Measurements from ENCODE around the gene PNMA6E.

DNA sequence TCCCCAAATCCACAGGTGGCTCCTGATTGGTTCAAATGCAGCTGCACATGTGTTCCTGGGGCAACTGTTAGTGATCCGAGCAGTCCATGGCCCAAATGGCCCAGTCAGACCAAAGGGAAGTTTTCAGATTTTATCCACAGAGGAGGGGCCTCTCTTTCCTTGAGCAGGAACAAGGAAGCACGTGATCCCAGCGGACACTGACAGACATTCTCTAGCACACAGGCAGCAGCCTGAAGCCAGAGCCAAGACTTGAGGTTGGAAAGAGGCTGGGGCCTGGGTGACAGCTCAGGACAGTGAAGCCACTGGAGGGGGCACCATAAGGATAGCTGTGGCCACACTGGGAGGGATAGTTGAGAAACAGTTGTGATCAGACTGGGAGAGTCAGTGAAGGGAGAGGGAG, 6.6 kb upstream of the PNMA6E start:
- TF ChIP-seq SUZ12 (IDR thresholded peaks at IDR 0.05) (no peak), CTBP1 (IDR thresholded peaks at IDR 0.05; ENCODE audit: borderline replicate concordance) (no peak), ZNF384 (IDR thresholded peaks at IDR 0.05) (no peak), TARDBP (IDR thresholded peaks at IDR 0.05) (no peak)
